ENCODE data around the gene LRRC74A. TPM values are rescaled to one million over a fixed set of nuclear protein-coding genes. Genes with fewer than 3 reads are reported as not detected.

LRRC74A gene
- total and polyA plus RNA-seq, 10 of the 15 experiments (the other 5 are each of a cell fraction or from before 2014, with no cell fraction given): not detected

DNA sequence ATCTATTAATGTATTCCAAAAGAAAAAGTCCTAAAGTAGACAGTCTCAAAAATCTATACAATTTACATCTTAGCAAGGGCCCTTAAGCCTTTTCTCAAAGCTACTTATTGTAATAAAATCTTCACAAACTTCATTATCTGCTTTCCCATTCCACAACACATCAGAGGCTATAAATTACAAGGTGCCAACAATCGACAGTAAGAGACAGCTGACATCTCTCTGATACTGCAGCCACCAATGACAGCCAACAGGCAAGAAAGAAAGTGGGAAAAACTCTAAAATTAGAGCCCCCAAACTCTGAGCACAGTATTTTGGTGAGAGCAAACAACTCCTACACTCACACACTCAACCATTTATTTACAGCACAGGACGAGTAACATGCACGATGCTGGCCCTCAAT is 15.7 kb upstream of the LRRC74A start:
- Histone ChIP-seq H3K9ac (ENCODE audit: control insufficient read depth, insufficient read depth, low read length) (no peak overlapping the region), H3K4me3 (peak overlapping the region; percentile 96; the same call in 1 of the 2 replicates), H2AFZ (ENCODE audit: control insufficient read depth, low read depth, low read length) (no peak overlapping the region; the same call in 1 of the 2 replicates), H3K27me3 (replicated peaks in 1 of 2; ENCODE audit: control insufficient read depth in 2 of 2, insufficient read depth in 2 of 2, low read length in 1 of 2) (no peaks in the 10 kb centered on the region), H3K79me2 (ENCODE audit: control insufficient read depth, insufficient read depth, low read length) (peaks cover 7% of the 10 kb centered on the region), H4K20me1 (ENCODE audit: control insufficient read depth, insufficient read depth) (no peaks in the 10 kb centered on the region), H3K36me3 (ENCODE audit: control insufficient read depth in 2 of 2, insufficient read depth in 2 of 2, low read length in 1 of 2) (no peaks in the 10 kb centered on the region; a peak in 1 of 4 replicates), H3K9me3 (replicated peaks; ENCODE audit: control insufficient read depth, insufficient read depth, low read length) (no peaks in the 10 kb centered on the region), H3K4me2 (ENCODE audit: control insufficient read depth, insufficient read depth) (peak overlapping the region; percentile 67; the same call in 1 of the 2 replicates), H3K4me1 (ENCODE audit: control insufficient read depth, insufficient read depth, low read length) (no peaks in the 10 kb centered on the region), H3K27ac (ENCODE audit: control insufficient read depth, insufficient read depth) (no peak overlapping the region)
- SMC1A ChIA-PET (ENCODE audit: uncharacterized antibody, unreplicated experiment): interaction anchor here (0.6 to 2.9 kb wide), 13 partner anchors 10 to 1159 kb away, joined by 3 to 23 read pairs (median 4); no protein-coding TSS in a partner anchor
- TF ChIP-seq ZNF217 (IDR thresholded peaks at IDR 0.05): no peak
- TF ChIP-seq MXI1 (IDR thresholded peaks at IDR 0.05; ENCODE audit: low read depth, low read length): no peak
- TF ChIP-seq SP1 (IDR thresholded peaks at IDR 0.05; ENCODE audit: low read depth, low read length): no peak
- TF ChIP-seq, protein P1, sequence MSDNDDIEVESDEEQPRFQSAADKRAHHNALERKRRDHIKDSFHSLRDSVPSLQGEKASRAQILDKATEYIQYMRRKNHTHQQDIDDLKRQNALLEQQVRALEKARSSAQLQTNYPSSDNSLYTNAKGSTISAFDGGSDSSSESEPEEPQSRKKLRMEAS (IDR thresholded peaks at IDR 0.05; ENCODE audit: low read depth, low read length): no peak
- no peak for TF ChIP-seq NR2C1 (IDR thresholded peaks at IDR 0.05)
- TF ChIP-seq, protein P2, sequence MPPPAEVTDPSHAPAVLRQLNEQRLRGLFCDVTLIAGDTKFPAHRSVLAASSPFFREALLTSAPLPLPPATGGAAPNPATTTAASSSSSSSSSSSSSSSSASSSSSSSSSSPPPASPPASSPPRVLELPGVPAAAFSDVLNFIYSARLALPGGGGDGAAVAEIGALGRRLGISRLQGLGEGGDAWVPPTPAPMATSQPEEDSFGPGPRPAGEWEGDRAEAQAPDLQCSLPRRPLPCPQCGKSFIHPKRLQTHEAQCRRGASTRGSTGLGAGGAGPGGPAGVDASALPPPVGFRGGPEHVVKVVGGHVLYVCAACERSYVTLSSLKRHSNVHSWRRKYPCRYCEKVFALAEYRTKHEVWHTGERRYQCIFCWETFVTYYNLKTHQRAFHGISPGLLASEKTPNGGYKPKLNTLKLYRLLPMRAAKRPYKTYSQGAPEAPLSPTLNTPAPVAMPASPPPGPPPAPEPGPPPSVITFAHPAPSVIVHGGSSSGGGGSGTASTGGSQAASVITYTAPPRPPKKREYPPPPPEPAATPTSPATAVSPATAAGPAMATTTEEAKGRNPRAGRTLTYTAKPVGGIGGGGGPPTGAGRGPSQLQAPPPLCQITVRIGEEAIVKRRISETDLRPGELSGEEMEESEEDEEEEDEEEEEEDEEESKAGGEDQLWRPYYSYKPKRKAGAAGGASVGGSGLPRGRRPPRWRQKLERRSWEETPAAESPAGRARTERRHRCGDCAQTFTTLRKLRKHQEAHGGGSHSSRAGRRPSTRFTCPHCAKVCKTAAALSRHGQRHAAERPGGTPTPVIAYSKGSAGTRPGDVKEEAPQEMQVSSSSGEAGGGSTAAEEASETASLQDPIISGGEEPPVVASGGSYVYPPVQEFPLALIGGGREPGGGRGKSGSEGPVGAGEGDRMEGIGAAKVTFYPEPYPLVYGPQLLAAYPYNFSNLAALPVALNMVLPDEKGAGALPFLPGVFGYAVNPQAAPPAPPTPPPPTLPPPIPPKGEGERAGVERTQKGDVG (CRISPR knock-in tag; IDR thresholded peaks at IDR 0.05): no peak
- no peak for TF ChIP-seq NFIC (IDR thresholded peaks at IDR 0.05; ENCODE audit: low read depth, low read length)
- no peak for TF ChIP-seq HDAC6 (IDR thresholded peaks at IDR 0.05; ENCODE audit: unreplicated experiment)
- no peak for TF ChIP-seq TAF1 (IDR thresholded peaks at IDR 0.05; ENCODE audit: borderline replicate concordance, low read depth, low read length)
- TF ChIP-seq, protein P3, sequence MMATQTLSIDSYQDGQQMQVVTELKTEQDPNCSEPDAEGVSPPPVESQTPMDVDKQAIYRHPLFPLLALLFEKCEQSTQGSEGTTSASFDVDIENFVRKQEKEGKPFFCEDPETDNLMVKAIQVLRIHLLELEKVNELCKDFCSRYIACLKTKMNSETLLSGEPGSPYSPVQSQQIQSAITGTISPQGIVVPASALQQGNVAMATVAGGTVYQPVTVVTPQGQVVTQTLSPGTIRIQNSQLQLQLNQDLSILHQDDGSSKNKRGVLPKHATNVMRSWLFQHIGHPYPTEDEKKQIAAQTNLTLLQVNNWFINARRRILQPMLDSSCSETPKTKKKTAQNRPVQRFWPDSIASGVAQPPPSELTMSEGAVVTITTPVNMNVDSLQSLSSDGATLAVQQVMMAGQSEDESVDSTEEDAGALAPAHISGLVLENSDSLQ (IDR thresholded peaks at IDR 0.05): no peak
- TF ChIP-seq, protein P4, sequence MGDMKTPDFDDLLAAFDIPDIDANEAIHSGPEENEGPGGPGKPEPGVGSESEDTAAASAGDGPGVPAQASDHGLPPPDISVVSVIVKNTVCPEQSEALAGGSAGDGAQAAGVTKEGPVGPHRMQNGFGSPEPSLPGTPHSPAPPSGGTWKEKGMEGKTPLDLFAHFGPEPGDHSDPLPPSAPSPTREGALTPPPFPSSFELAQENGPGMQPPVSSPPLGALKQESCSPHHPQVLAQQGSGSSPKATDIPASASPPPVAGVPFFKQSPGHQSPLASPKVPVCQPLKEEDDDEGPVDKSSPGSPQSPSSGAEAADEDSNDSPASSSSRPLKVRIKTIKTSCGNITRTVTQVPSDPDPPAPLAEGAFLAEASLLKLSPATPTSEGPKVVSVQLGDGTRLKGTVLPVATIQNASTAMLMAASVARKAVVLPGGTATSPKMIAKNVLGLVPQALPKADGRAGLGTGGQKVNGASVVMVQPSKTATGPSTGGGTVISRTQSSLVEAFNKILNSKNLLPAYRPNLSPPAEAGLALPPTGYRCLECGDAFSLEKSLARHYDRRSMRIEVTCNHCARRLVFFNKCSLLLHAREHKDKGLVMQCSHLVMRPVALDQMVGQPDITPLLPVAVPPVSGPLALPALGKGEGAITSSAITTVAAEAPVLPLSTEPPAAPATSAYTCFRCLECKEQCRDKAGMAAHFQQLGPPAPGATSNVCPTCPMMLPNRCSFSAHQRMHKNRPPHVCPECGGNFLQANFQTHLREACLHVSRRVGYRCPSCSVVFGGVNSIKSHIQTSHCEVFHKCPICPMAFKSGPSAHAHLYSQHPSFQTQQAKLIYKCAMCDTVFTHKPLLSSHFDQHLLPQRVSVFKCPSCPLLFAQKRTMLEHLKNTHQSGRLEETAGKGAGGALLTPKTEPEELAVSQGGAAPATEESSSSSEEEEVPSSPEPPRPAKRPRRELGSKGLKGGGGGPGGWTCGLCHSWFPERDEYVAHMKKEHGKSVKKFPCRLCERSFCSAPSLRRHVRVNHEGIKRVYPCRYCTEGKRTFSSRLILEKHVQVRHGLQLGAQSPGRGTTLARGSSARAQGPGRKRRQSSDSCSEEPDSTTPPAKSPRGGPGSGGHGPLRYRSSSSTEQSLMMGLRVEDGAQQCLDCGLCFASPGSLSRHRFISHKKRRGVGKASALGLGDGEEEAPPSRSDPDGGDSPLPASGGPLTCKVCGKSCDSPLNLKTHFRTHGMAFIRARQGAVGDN (IDR thresholded peaks at IDR 0.05): no peak
- TF ChIP-seq MTA3 (IDR thresholded peaks at IDR 0.05; ENCODE audit: borderline replicate concordance, low read length): no peak
- POLR2A ChIA-PET: interaction anchor here (0.6 to 0.9 kb wide), 2 partner anchors 100 to 521 kb away, joined by 3 read pairs; no protein-coding TSS in a partner anchor
- DNase-seq (ENCODE audit: low read depth, low spot score) (no peak), ATAC-seq (no peak), FAIRE-seq (no peak)
- in situ Hi-C loops (cut with MboI) (no loop called here), intact Hi-C loops (cut with micrococcal nuclease; ENCODE audit: unreplicated experiment) (loop anchor here (5.0 kb wide), 1 partner anchor 48 kb away; the partner anchor contains the start of gene VASH1)
- BruUV-seq (replicated peaks): no TSS peak
- WGBS (ENCODE audit: insufficient coverage, insufficient replicate concordance, low lambda C conversion rate, missing lambda C conversion rate): 61% methylated on average over 3 of the region's 3 CpGs
- CTCF ChIA-PET: interaction anchor here (0.6 to 8.5 kb wide), 20 partner anchors 8 to 301 kb away, joined by 3 to 132 read pairs (median 4); no protein-coding TSS in a partner anchor
- RAD21 ChIA-PET (ENCODE audit: unreplicated experiment): interaction anchor here (0.6 to 4.3 kb wide), 6 partner anchors 60 to 637 kb away, joined by 3 to 30 read pairs (median 4); no protein-coding TSS in a partner anchor
